Stimulated activated CD8-positive, alpha-beta memory T cell treated with anti-CD3 and anti-CD28 coated beads, Interleukin-2, amount 100 ng/mL, for 48 hours (primary cell): ENCODE measurements around the gene RALGPS1.
A peak's percentile ranks its signal among the peaks of the same experiment; 100 is the strongest.
"Not testable (repeated sequence)": the region's sequence is repeated elsewhere in the genome, so short reads cannot be mapped to it uniquely, and the experiment has no call there.

Source experiments
- DNase-seq, 2 donors: peaks; one replicate each; pipeline ENCODE4 v3.0.0-alpha.2; 2020; ENCODE audit warnings: low read depth in 2 of 2

RALGPS1 gene

DNA sequence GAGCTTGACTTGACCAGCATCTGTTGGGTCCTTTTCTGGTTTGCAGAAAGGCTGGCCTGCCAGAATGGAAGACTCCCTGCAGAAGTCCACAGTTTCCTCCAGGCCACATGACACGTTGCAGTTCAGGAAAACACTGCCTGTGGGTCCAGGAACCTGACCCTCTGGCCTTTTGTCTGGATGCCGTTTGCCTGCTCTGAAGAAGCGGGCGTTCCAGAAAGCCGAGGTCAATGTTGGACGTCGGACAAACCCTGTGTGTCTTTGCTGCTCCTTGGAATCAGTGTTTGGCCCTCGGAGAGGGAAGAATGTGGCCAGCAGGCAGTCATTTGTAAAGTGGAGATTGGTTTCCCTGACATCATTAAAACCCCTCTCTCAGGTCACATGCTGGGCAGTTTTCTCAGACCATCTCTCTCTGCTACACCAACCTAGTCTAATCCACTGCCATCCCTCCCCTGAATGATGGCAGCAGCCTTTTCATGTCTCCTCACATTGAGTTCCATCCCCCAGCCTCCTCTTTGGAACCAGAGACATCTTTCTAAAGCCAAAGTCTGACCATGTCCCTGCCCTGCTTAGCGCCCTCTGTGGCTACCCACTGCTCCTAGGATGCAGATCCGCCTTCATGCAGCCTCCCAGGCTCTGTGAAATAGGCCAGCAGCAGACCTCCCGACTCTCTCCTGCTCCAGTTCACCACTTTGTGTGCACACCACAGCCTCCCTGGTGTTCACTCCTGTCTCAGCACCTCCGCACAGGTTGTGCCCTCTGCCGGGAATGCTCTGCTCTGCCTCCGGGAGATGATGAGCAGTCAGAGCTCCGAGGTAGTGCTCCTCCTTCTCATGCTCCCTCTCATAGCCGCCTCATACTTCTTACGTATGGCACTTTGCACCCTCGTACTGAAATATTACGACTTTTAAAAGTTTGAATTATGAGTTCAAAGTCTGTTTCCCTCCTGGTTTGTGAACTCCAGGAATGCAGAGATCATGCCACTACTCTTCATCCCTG lies 75.6 kb downstream of the RALGPS1 start:
- no peak for DNase-seq

DNA sequence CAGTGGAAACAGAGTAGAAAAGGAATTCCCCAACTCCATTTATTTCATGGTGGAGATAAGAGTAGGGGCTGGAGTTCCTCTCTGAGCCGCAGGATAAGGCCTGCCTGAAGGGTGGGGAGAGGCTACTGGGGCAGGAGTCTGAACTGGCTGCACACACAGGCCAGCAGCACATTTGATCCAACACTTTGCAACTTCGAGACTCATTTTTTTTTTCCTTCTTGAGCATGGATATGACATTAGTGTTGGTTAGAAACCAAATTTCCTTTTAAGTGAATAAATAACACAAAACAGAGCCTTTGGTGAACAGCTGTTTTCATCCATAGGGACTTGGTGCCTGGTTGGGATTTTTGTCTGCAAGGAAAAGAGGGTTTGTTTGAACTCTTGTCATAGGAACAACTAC lies 76.6 kb downstream of the RALGPS1 start:
- DNase-seq, result no peak

DNA sequence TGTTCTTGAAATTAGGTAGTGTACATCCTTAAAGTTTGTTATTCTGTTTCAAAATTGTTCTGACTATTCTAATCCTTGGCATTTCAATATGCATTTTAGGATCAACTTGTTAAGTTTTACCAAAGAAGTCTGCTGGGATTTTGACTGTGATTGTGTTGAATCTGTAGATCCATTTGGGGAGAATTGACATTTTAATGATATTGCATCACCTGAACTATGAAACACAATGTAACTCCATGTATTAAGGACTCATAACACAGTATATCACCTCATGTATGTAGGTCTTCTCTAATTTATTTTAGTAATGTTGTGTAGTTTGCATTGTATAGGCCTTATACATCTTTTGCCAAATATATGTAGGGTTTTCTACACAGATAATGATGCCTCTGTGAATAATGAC lies 77.8 kb downstream of the RALGPS1 start:
- DNase-seq, result no peak

DNA sequence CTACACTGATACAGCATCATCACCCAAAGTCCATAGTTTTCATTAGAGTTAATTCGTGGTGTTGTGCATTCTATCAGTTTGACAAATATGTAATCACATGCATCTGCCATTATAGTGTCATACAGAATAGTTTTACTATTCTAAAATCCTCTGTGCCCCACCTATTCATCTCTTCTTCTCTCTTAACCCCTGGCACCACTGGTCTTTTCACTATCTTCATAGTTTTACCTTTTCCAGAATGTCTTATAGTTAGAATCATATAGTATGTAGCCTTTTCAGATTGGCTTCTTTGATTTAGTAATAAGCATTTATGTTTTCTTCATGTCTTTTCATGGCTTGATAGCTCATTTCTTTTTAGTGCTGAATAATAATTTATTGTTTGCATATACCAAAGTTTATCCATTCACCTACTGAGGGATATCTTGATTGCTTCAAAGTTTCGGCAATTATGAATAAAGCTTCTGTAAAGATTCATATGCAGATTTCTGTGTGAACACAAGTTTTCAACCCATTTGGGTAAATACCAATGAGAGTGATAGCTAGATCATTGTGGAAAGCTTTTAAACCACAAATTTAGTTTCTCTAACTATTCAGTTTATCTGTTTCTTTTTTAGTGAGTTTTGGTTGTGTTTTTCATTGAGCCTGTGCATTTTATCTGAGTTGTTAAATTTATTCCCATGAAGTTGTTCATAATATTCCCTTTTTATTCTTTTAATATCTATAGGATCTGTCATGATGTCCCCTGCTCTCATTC lies 84.9 kb downstream of the RALGPS1 start:
- no peak for DNase-seq

DNA sequence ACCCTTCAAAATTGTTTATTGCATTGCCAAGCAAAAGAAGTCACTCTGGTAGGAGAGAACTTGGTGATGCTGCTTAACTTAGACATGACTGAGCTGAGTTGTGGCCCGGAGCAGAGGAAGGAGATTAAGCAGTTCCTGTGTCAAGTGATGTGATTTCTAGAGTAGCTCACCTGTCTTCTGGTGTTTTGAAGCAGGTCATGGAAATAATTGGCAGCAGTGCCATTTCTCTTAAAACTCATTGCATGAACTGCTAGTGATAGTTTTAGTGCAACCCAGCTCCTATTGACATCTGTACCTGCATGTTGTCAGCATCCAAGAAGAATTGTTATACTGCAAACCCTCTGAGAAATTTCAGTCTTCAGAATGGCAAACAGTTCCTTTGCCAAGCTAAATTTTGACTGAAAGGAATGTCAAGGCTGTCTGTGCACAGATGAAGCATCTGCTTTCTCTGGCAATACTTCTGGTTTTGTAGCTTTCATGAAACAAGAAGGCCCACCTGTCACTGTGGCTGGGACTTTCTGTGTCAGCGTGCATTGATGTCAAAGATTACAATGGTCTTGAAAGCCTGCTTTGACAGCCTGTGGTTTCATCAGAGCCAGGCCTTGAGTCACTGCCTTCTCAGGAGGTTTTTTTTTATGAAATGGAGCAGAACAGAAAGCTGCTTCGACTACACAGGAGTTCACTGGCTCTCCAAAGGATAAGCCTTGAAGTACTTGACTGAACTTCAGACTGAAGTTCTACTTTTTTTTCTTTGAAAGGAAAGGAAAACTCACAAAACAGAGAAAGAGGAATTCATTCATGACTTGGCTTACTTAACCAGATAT lies 90.6 kb downstream of the RALGPS1 start:
- peak; percentile 21 to 54 for DNase-seq

DNA sequence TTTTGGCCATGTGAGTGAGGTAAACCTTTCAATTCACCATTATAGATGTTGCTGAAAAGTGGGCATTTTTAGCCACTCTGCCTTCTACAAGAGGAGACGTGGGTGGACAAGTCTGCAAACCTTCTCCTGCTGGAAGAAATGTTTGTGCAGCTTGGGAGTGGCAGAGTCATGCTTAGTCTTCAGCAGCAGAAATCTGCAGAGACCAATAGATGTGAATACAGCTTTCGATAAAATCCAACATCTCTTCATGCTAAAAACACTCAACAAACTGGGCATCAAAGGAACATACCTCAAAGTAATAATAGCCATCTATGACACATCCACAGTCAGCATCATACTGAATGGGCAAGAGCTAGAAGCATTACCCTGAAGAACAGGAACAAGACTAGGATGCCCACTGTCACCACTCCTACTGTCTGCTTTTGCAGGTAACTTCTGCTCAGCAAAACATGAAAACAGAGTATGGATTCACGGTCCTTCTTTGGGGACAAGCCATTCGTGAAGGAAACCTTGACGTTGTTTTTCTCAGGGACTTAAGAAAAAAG lies 91.3 kb downstream of the RALGPS1 start:
- no peak for DNase-seq

DNA sequence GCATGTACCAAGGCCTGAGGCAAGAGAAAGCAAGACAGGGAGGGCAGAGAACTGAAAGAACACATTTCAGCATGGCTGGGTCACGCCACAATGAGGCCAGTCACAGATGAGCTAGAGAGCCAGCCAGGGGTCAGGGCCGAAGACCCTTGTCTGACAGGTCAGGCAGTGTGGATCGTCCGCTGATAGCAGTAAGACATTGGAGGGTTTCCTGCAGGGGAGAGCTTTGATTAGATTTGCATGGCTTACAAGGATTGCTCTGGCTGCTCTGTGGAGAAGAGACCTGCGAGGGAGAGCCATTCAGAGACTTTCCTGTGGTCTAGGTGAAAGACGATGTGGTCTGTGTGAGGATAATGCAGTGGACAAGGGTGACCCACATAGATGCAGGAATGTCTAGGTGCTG lies 93.1 kb downstream of the RALGPS1 start:
- DNase-seq, result no peak

DNA sequence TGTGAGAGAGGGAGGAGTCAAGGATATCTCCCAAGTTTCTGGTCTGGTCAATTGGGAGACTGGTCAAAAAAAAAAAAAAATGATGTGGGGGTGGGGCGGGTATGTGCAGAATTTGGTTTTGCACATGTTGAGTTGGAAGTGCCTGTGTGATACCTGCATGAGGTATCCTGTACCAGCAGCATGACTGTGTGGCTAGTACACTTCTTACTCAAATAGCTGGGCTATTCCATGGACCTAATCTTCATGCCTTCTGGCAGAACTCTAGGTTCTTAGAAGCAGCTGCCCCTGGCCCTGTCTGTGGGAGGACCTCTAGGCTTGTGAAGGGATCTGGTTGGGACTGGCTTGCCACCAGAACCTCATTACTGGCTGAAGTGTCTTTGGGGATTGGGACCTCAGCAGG lies 93.5 kb downstream of the RALGPS1 start:
- no peak for DNase-seq

DNA sequence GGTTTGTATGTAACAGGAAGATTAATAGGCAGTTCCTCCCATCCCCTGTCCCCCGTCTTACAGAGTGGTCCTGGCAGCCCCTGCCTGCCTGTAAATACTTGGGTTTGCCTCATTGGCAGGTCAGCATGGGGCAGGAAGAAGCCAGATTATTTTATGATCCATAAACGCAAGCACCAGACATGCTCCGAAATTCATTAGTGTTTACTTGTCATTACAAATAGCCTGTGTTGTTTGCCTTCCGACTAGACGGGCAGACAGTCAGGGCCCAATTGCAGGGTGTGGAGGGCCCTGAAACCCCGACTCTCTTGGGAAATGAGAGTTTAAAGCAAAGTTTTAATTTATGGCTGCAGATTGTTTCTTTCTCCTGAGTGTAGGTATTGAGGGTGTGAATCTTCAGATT lies 97.2 kb downstream of the RALGPS1 start:
- no peak for DNase-seq

DNA sequence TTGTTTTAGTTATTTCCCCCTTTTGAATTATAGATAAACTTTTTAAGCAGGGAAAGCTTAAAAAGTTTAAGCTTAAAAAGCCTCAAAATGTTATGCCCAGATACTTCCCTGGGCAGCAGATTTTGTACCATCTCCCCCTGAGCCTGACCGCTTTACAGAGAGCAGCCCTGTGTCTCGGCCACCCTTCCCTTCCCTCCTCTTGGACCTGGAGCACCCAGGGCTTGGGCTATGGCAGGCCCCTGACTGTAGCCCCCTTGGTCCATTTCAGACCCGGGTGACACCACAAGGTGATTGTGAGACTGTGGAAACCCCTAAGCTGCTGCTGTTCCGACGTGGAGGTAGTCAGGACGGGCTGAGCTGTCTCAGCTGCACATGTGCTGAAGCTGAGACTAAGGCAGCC lies 97.7 kb downstream of the RALGPS1 start:
- no peak for DNase-seq

DNA sequence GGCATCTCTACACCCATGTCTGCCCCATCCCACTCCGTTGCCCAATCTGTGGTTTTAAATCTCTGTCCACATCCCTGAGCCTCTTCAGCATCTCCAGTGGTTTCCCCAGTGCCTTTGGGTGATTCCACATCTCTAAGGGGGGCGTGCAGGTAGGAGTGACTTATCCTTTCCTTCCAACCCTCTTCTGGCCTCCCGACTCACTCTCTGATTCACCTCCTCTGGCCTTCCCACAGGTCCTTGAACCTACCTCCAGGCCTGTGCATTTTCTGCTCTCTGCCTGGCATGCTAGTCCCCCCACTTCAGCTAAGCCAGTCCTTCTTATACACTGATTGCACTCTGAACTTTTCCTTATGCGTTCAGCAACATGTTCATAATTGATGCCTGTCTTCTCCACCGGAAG lies 99.0 kb downstream of the RALGPS1 start:
- DNase-seq, result no peak

DNA sequence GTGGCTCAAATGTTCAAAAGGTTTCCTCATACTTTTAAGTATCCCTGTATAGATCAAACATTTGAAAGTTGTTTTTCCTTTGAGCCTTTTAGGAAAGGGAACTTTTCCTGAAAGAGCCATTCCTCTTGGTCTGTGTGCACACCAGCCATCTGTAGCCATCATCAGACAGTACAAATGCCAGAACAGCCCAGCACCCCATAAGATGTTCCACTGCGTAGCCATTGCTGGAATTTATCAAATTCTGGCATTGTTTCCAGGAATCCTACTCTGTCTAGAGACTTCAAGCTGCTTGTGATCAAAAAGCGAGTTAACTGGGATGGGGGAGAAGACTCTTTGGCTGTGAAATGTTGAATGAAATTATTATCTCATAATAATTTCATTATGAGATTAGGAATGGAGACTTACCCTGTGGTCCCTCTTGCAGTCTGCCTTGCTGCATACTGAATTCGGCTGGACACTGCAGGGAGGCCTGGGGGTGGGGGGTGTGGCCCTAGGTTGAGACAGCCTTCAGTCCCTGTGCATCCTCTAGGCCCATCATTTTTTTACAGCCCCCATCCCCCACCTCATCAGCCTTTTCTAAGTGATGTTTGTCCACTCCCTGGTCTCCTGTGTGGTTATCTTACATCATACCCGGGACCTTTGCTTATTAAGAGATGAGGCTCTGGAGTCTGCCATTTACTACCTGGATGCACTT lies 99.8 kb downstream of the RALGPS1 start:
- DNase-seq, result no peak

DNA sequence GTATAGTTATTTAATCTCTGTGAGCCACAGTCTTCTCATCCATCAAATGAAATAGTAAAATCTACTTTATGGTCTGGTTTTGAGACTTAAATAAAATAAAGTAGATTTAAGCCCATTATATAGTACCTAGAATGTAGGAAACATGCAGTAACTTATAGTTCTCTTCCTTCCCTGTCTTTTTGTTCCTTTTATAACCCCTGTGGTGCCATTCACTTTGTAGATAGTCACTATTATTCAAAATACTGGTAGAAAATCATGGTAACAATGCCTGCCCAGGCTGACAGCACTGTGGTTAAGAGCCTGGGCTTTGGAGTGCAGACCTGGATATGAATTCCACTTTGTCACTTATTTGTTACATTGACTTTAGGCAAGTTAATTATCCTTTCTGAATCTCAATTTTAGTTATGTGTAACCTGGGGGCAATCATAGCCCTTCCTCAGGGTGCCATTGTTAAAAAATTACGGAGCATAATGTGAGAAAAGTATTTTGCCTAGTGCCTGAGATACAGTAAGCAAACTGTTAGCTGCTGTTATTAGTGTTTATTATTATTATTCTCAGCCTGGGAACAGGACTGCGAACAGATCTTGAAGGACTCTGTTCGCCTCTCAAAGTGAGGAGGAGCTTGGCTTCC lies 100.4 kb downstream of the RALGPS1 start:
- no peak for DNase-seq

DNA sequence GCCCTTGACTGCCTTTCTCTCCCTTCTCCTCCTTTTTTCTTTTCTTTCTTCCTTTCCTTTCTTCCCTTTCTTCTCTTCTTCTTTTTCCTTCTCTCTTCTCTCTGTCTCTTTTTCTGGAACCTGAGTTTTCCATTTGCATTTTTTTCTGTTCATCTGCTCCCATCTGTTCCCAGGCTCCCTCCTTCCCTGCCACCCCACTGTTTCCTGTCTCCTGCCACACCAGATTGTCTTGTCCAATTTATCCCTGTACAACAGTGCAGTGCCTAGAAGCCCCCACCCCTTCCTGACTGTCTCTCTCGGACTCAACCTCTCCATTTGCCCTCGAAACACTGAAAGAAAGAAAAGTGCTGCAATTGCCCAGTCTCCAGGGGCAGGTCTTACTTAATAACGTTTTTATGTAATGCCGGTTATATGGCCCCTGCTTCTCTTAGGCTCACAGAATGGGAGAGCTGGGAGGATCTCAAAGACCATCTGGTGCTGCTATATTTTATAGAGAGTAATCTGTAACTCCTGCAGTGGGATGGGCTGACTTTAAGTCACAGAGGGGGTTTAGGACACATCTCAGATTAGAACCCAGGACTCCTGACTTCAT lies 101.4 kb downstream of the RALGPS1 start:
- DNase-seq, result no peak

DNA sequence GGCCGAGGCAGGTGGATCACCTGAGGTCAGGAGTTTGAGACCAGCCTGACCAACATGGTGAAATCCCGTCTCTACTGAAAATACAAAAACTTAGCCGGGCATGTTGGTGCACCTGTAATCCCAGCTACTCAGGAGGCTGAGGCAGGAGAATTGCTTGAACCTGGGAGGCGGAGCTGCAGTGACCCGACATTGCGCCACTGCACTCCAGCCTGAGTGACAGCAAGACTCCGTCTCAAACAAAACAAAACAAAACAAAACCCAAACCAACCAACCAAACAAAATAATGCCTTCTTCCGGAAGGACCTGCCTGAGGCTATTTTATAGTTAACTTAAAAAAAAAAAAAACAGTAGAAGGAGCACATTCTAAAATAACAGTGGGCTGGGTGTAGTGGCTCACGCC lies 103.4 kb downstream of the RALGPS1 start:
- DNase-seq, result not testable (repeated sequence)

DNA sequence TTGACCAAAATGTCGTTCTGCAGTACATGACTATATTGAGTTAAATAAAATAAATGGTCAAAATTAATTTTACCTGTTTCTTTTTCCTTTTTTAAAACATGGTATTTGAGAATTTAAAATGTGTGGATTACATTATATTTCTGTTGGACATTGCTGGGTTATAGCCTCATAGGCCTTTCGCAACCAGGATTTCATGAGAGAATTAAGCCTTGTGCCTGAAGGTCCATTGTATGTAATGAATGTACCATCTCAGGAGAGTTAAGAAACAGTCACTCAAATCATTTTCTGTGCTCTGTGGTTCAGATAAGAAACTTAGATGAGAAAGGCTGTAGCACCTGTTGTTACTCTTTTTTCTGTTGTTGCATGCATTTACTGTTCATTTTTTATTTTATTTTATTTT lies 104.4 kb downstream of the RALGPS1 start:
- DNase-seq, result no peak

DNA sequence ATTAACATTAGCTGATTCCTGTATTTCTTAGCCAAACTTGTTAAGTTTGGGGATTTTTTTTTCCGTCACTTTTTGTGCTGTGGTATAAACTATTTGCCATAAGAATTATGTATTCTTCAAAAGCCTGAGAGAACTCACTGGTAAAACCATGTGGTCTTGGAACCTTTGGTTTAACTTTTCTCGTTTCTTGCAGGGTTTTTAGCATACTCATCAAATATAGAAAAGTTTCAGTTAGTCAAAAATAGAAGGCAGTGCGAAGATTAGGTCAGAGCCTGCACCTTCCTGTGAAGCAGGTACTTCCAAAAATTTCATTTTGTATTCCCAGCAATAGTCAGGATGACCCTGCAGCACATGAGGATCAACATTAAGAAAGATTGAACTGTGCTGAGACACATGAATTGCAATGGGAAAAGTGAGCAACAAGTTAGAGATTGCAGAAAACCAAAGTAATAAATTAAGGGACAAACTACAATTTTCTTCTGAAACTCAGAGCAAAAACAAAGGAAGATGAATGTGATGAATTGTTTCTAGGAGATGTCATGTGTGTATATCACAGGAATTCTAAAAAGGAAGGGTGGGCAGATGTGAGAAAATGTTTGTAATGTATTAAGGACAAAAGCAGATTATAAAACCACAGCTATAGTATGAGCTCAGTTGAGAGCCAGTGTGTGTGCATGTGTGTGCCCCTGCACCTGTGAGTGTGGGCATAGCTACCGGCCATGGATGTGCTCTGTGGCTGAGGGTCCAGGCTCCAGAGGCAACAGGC lies 105.6 kb downstream of the RALGPS1 start:
- DNase-seq, result no peak

DNA sequence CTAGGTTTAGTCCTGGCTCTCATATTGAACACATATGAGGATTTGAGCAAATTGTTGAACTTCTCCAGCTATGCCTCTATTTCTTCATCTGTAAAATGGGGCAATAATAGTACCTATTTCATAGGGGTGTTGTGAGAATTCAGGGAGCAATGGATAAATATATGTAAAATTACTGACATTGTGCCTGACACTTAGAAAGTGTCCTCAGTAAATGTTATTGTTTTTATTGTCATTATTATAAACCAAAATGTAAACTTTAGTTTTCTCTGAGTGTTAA lies 106.2 kb downstream of the RALGPS1 start:
- no peak for DNase-seq

DNA sequence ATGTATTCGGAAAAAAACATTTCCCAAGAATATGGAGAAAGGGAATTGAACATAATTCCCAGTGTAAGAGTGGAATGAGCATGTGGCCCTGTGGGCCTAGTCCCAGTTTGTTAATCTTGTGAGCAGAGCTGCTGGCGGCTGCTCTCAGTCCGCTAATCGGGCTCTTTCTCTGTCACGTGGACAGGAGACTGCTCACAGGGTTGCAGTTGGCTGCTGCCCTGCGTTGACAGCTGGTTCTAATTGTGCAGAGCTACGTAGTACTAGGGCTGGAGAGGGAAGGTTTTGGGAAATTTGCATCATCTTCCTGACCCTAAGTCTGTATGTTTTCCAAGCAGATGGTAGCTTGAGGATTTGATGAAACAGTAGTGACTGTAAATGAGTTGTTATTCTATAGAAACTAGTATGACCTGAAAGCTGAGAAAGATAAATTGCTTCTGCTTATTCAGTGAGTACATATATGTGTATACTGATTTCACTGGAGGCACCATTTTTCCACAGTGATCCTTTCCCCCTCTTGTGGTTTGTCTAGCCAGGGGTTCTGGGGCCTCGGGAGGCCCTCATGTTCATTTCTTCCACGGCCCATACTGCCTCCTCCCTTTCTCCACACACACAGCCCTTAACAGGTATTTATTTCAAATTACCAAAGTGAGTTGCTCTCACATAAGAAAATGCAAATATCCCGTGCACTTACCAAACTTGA lies 107.2 kb downstream of the RALGPS1 start:
- no peak for DNase-seq
